GM19468 (cell line): Measurements from ENCODE around the gene MAGEA12.
"Not testable (repeated sequence)": the region's sequence is repeated elsewhere in the genome, so short reads cannot be mapped to it uniquely, and the experiment has no call there.

Experiments
- ATAC-seq: cut with Tn5 transposase; IDR thresholded peaks from one replicate; pipeline ENCODE4 v1.9.1; 2021; ENCODE audit warnings: mild to moderate bottlenecking, moderate library complexity, moderate number of reproducible peaks; ENCODE audit not compliant: unreplicated experiment; ENCODE audit errors: extremely low read depth

The MAGEA12 gene, protein sequence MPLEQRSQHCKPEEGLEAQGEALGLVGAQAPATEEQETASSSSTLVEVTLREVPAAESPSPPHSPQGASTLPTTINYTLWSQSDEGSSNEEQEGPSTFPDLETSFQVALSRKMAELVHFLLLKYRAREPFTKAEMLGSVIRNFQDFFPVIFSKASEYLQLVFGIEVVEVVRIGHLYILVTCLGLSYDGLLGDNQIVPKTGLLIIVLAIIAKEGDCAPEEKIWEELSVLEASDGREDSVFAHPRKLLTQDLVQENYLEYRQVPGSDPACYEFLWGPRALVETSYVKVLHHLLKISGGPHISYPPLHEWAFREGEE

DNA sequence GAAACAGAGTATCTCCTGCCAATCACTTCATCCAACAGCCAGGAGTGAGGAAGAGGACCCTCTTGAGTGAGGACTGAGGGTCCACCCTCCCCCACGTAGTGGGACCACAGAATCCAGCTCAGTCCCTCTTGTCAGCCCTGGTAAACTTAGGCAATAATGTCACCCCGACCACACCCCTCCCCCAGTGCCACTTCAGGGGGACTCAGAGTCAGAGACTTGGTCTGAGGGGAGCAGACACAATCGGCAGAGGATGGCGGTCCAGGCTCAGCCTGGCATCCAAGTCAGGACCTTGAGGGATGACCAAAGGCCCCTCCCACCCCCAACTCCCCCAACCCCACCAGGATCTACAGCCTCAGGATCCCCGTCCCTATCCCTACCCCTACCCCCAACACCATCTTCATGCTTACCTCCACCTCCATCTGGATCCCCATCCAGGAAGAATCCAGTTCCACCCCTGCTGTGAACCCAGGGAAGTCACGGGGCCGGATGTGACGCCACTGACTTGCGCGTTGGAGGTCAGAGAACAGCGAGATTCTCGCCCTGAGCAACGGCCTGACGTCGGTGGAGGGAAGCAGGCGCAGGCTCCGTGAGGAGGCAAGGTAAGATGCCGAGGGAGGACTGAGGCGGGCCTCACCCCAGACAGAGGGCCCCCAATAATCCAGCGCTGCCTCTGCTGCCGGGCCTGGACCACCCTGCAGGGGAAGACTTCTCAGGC is at the start of gene MAGEA12, which contains the start of gene CSAG1:
Gene MAGEA12, plus strand, starts transcription at position 497 of the 715 bp plus-strand sequence. CDS start 2,405 bp downstream, outside the sequence.
Gene CSAG1, minus strand, starts transcription at position 461 of the 715 bp plus-strand sequence. CDS start 1,261 bp downstream, outside the sequence.
- no peak for ATAC-seq

DNA sequence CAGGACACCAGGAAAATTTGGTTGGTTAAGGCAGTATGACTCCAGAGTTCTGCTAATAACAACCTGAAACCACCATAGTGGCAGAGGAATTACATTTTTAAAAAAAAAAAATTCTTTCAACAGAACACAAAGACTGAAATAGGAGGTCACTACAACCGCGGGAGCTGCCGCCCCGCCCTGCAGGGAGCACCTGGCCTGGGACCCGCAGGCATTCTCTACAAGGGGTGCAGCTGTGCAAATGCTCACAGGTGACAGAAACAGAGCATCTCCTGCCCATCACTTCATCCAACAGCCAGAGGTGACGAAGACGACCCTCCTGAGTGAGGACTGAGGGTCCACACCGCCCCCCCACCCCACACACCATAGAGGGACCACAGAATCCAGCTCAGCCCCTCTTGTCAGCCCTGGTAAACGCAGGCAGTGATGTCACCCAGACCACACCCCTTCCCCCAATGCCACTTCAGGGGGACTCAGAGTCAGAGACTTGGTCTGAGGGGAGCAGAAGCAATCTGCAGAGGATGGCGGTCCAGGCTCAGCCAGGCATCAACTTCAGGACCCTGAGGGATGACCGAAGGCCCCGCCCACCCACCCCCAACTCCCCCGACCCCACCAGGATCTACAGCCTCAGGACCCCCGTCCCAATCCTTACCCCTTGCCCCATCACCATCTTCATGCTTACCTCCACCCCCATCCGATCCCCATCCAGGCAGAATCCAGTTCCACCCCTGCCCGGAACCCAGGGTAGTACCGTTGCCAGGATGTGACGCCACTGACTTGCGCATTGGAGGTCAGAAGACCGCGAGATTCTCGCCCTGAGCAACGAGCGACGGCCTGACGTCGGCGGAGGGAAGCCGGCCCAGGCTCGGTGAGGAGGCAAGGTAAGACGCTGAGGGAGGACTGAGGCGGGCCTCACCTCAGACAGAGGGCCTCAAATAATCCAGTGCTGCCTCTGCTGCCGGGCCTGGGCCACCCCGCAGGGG is 35.3 kb upstream of the MAGEA12 start, which contains the start of gene MAGEA3:
Gene MAGEA3, plus strand, starts transcription at position 843 of the 980 bp plus-strand sequence. CDS start 2,039 bp downstream, outside the sequence.
- not testable (repeated sequence) for ATAC-seq

DNA sequence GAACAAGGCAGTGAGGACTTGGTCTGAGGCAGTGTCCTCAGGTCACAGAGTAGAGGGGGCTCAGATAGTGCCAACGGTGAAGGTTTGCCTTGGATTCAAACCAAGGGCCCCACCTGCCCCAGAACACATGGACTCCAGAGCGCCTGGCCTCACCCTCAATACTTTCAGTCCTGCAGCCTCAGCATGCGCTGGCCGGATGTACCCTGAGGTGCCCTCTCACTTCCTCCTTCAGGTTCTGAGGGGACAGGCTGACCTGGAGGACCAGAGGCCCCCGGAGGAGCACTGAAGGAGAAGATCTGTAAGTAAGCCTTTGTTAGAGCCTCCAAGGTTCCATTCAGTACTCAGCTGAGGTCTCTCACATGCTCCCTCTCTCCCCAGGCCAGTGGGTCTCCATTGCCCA is 33.2 kb upstream of the MAGEA12 start:
- not testable (repeated sequence) for ATAC-seq

DNA sequence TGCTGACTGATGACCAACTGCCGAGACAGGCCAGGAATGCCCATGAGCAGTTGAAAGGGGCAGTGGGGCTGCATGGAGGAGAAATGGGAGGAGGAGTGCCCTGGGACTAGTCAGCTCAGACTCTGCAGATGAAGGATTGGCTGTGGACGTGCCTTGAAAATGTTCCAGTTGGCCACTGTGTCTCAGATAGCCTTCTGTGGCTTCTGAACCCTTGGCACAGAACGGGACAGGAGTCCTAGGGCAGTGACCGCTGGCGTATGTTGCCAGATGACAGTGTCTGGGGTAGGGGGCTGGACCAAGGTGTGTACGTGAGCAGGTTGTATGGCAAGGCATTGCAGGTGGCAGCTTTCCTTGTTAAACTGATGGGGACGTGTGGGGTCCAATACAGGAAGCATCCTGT is 27.1 kb upstream of the MAGEA12 start:
- not testable (repeated sequence) for ATAC-seq

DNA sequence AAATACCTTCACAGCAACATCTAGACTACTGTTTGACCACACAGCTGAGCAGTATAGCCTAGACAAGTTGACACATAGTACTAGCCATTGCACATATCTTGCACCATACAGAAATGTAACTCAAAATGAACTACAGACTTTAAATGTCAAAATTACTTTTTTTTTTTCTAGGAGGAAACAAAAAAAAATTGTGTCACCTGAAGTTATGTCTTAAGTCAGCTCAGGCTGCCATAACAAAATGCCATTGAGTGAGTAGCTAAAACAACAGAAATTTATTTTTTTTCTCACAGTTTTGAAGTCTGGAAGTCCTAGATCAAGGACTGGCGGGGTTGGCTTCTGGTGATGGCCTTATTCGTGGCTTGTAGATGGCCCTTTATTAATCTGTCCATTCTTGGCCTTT is 24.4 kb upstream of the MAGEA12 start, which contains the start of gene CSAG2:
Gene CSAG2, minus strand, starts transcription at position 101 of the 400 bp plus-strand sequence. CDS start 161 bp downstream, outside the sequence.
- ATAC-seq, result not testable (repeated sequence)

DNA sequence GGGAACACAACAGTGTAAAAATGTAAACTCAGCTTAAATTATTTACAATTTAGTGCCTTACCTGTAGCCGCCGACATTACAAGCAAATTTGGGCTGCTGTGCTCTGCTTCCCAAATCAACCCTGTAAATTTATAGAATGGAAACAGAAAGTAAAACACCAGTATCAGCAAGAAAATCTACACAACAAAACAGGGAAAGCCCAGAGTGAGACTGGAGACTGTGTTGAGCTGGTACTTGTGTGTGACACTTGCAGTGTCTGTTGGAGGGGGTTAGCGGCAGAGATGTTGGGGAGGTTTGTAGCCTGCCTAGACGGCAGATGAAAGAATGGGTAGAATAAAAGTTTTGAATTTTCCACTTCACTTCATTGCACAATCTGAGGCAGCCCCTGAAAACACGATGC is 20.4 kb upstream of the MAGEA12 start:
- ATAC-seq, result not testable (repeated sequence)

GRCh38 chrX:152713815-152714787 is 19.5 kb upstream of the MAGEA12 start, which contains the start of gene MAGEA2B:
MAGEA2B (plus strand) TSS chrX:152714628; CDS start chrX:152717107, 2,479 bp downstream.
- ATAC-seq, result not testable (repeated sequence)

- no peak for ATAC-seq
Observed at GRCh38 chrX:152725409-152725808, 8.1 kb upstream of the MAGEA12 start.

DNA sequence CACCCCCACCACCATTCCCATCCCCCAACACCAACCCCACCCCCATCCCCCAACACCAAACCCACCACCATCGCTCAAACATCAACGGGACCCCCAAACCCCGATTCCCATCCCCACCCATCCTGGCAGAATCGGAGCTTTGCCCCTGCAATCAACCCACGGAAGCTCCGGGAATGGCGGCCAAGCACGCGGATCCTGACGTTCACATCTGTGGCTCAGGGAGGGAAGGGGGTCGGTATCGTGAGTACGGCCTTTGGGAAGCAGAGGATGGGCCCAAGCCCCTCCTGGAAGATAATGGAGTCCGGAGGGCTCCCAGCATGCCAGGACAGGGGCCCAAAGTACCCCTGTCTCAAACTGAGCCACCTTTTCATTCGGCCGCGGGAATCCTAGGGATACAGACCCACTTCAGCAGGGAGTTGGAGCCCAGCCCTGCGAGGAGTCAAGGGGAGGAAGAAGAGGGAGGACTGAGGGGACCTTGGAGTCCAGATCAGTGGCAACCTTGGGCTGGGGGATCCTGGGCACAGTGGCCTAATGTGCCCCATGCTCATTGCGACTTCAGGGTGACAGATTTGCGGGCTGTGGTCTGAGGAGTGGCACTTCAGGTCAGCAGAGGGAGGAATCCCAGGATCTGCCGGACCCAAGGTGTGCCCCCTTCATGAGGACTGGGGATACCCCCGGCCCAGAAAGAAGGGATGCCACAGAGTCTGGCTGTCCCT is 744 bp downstream of the MAGEA12 start:
- not testable (repeated sequence) for ATAC-seq

GRCh38 chrX:152735101-152735500 is 1.5 kb downstream of the MAGEA12 start:
- no peak for ATAC-seq

GRCh38 chrX:152735860-152736511 is 2.4 kb downstream of the MAGEA12 start:
- ATAC-seq, result no peak

- ATAC-seq, result not testable (repeated sequence)
Observed at GRCh38 chrX:152736528-152736927, 3.0 kb downstream of the MAGEA12 start.

DNA sequence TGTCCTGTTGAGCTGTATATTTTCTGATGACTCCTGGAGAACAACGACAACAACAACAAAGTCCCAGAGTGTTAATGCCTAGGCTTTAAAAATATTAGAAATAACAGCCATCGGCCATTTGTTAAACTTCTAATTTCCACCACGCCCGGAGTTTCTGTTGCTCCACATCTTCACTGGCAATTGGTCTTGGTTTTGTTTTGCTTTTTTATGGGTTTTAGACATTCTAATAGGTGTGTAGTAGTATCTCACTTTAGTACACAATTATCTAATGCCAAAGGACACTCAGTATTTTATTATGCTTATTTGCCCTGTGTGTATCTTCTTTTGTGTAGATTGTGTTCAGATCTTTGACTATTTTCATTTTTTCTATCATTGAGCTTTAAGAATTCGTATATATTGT is 5.0 kb downstream of the MAGEA12 start:
- ATAC-seq, result no peak

DNA sequence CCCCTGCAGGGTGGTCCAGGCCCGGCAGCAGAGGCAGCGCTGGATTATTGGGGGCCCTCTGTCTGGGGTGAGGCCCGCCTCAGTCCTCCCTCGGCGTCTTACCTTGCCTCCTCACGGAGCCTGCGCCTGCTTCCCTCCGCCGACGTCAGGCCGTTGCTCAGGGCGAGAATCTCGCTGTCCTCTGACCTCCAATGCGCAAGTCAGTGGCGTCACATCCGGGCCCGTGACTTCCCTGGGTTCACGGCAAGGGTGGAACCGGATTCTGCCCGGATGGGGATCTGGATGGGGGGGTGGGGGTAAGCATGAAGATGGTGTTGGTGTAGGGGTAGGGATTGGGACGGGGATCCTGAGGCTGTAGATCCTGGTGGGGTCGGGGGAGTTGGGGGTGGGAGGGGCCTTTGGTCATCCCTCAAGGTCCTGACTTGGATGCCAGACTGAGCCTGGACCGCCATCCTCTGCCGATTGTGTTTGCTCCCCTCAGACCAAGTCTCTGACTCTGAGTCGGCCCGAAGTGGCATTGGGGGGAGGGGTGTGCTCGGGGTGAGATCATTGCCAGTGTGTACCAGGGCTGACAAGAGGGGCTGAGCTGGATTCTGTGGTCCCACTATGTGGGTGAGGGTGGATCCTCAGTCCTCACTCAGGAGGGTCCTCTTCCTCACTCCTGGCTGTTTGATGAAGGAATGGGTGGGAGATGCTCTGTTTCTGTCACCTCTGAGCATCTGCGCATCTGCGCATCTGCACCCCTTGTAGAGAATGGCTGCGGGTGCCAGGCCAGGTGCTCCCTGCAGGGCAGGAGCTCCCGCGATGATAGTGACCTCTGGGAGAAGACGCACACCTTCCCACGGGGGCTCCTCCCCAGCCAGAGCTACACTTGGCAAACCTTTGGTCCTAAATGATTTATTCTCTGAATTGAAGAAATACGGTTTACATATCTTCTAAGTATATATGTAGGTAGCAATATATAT is 20.4 kb downstream of the MAGEA12 start, which contains the start of gene MAGEA2:
Gene MAGEA2, minus strand, starts transcription at position 157 of the 965 bp plus-strand sequence. CDS start 2,479 bp downstream, outside the sequence.
- not testable (repeated sequence) for ATAC-seq

DNA sequence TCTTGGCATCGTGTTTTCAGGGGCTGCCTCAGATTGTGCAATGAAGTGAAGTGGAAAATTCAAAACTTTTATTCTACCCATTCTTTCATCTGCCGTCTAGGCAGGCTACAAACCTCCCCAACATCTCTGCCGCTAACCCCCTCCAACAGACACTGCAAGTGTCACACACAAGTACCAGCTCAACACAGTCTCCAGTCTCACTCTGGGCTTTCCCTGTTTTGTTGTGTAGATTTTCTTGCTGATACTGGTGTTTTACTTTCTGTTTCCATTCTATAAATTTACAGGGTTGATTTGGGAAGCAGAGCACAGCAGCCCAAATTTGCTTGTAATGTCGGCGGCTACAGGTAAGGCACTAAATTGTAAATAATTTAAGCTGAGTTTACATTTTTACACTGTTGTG is 21.3 kb downstream of the MAGEA12 start:
- not testable (repeated sequence) for ATAC-seq

DNA sequence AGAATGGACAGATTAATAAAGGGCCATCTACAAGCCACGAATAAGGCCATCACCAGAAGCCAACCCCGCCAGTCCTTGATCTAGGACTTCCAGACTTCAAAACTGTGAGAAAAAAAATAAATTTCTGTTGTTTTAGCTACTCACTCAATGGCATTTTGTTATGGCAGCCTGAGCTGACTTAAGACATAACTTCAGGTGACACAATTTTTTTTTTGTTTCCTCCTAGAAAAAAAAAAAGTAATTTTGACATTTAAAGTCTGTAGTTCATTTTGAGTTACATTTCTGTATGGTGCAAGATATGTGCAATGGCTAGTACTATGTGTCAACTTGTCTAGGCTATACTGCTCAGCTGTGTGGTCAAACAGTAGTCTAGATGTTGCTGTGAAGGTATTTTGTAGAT is 25.4 kb downstream of the MAGEA12 start, which contains the start of gene CSAG3:
Gene CSAG3, plus strand, starts transcription at position 301 of the 400 bp plus-strand sequence.
- ATAC-seq, result not testable (repeated sequence)
